Neuron (in vitro differentiated cells): Measurements from ENCODE around the gene MFN1.

ENCODE experiments used
- H2AFZ ChIP-seq: one replicate; pipeline ENCODE4 v1.6.1; 2013; ENCODE audit warnings: low read depth, mild to moderate bottlenecking, inconsistent platforms, low read length, moderate library complexity
- H3K27me3 ChIP-seq: one replicate; pipeline ENCODE4 v1.6.1; 2013; ENCODE audit warnings: low read length; ENCODE audit not compliant: insufficient read depth
- H3K36me3 ChIP-seq: one replicate; pipeline ENCODE4 v1.6.1; 2013; ENCODE audit warnings: low read length; ENCODE audit not compliant: insufficient read depth
- H3K4me1 ChIP-seq: one replicate; pipeline ENCODE4 v1.6.1; 2013; ENCODE audit warnings: low read length; ENCODE audit not compliant: insufficient read depth
- H3K4me3 ChIP-seq: 2 replicates; pipeline ENCODE4 v1.5.1; 2013; ENCODE audit warnings: mild to moderate bottlenecking, low read length, moderate library complexity
- H3K9me3 ChIP-seq: one replicate; pipeline ENCODE4 v1.6.1; 2013; ENCODE audit warnings: low read length

MFN1 gene

GRCh38 chr3:179375091-179375999 lies 27.8 kb downstream of the MFN1 start:
- Histone ChIP-seq H3K4me1 (peaks cover 8% of the 10 kb centered on the region), H3K4me3 (no peak overlapping the region), H2AFZ (no peak overlapping the region), H3K27me3 (no peaks in the 10 kb centered on the region), H3K9me3 (no peaks in the 10 kb centered on the region), H3K36me3 (peaks cover 27% of the 10 kb centered on the region)

- Histone ChIP-seq H3K27me3 (no peaks in the 10 kb centered on the region), H3K4me1 (peaks cover 11% of the 10 kb centered on the region), H2AFZ (no peak overlapping the region), H3K36me3 (peaks cover 38% of the 10 kb centered on the region), H3K4me3 (no peak overlapping the region), H3K9me3 (no peaks in the 10 kb centered on the region)
Observed at GRCh38 chr3:179376474-179376873, 29.0 kb downstream of the MFN1 start.

- Histone ChIP-seq H3K9me3 (peaks cover 4% of the 10 kb centered on the region), H2AFZ (no peak overlapping the region), H3K27me3 (no peaks in the 10 kb centered on the region), H3K36me3 (peaks cover 55% of the 10 kb centered on the region), H3K4me1 (no peaks in the 10 kb centered on the region), H3K4me3 (no peak overlapping the region)
Observed at GRCh38 chr3:179391906-179392305, 44.4 kb downstream of the MFN1 start.

- Histone ChIP-seq H3K4me1 (peaks cover 11% of the 10 kb centered on the region), H2AFZ (no peak overlapping the region), H3K36me3 (peaks cover 28% of the 10 kb centered on the region), H3K4me3 (no peak overlapping the region), H3K9me3 (peaks cover 4% of the 10 kb centered on the region), H3K27me3 (no peaks in the 10 kb centered on the region)
Observed at GRCh38 chr3:179398574-179399231, 51.2 kb downstream of the MFN1 start.

GRCh38 chr3:179401561-179401960 lies 54.1 kb downstream of the MFN1 start:
- H2AFZ ChIP-seq: no peak overlapping the region
- no peak overlapping the region for H3K4me3 ChIP-seq
- H3K4me1 ChIP-seq: peaks cover 11% of the 10 kb centered on the region
- peaks cover 21% of the 10 kb centered on the region for H3K36me3 ChIP-seq
- no peaks in the 10 kb centered on the region for H3K27me3 ChIP-seq
- H3K9me3 ChIP-seq: no peaks in the 10 kb centered on the region

- Histone ChIP-seq H3K36me3 (peaks cover 18% of the 10 kb centered on the region), H3K9me3 (no peaks in the 10 kb centered on the region), H3K27me3 (no peaks in the 10 kb centered on the region), H3K4me1 (peaks cover 11% of the 10 kb centered on the region), H3K4me3 (no peak overlapping the region), H2AFZ (no peak overlapping the region)
Observed at GRCh38 chr3:179402963-179403362, 55.5 kb downstream of the MFN1 start.

- H3K4me1 ChIP-seq: peaks cover 11% of the 10 kb centered on the region
- H3K4me3 ChIP-seq: no peak overlapping the region
- H3K27me3 ChIP-seq: no peaks in the 10 kb centered on the region
- H3K36me3 ChIP-seq: peaks cover 18% of the 10 kb centered on the region
- H3K9me3 ChIP-seq: no peaks in the 10 kb centered on the region
- no peak overlapping the region for H2AFZ ChIP-seq
Observed at GRCh38 chr3:179404307-179404706, 56.8 kb downstream of the MFN1 start.

GRCh38 chr3:179410331-179410730 lies 62.8 kb downstream of the MFN1 start:
- no peaks in the 10 kb centered on the region for H3K4me1 ChIP-seq
- no peak overlapping the region for H3K4me3 ChIP-seq
- H3K36me3 ChIP-seq: peaks cover 24% of the 10 kb centered on the region
- H3K27me3 ChIP-seq: no peaks in the 10 kb centered on the region
- no peaks in the 10 kb centered on the region for H3K9me3 ChIP-seq
- H2AFZ ChIP-seq: no peak overlapping the region

GRCh38 chr3:179410999-179411398 lies 63.5 kb downstream of the MFN1 start:
- Histone ChIP-seq H3K4me1 (no peaks in the 10 kb centered on the region), H3K36me3 (peaks cover 26% of the 10 kb centered on the region), H3K27me3 (no peaks in the 10 kb centered on the region), H3K9me3 (no peaks in the 10 kb centered on the region), H2AFZ (no peak overlapping the region), H3K4me3 (no peak overlapping the region)

- H3K4me1 ChIP-seq: no peaks in the 10 kb centered on the region
- peaks cover 40% of the 10 kb centered on the region for H3K36me3 ChIP-seq
- H3K27me3 ChIP-seq: no peaks in the 10 kb centered on the region
- H3K4me3 ChIP-seq: no peak overlapping the region
- H3K9me3 ChIP-seq: no peaks in the 10 kb centered on the region
- no peak overlapping the region for H2AFZ ChIP-seq
Observed at GRCh38 chr3:179414804-179415203, 67.3 kb downstream of the MFN1 start.

- H2AFZ ChIP-seq: no peak overlapping the region
- no peaks in the 10 kb centered on the region for H3K27me3 ChIP-seq
- peaks cover 40% of the 10 kb centered on the region for H3K36me3 ChIP-seq
- H3K4me3 ChIP-seq: no peak overlapping the region
- H3K4me1 ChIP-seq: no peaks in the 10 kb centered on the region
- no peaks in the 10 kb centered on the region for H3K9me3 ChIP-seq
Observed at GRCh38 chr3:179415377-179415776, 67.9 kb downstream of the MFN1 start.

GRCh38 chr3:179416681-179417080 lies 69.2 kb downstream of the MFN1 start:
- H3K9me3 ChIP-seq: no peaks in the 10 kb centered on the region
- no peaks in the 10 kb centered on the region for H3K4me1 ChIP-seq
- H3K27me3 ChIP-seq: no peaks in the 10 kb centered on the region
- no peak overlapping the region for H2AFZ ChIP-seq
- H3K36me3 ChIP-seq: peaks cover 40% of the 10 kb centered on the region
- H3K4me3 ChIP-seq: no peak overlapping the region

GRCh38 chr3:179418610-179419009 lies 71.1 kb downstream of the MFN1 start:
- Histone ChIP-seq H3K4me3 (no peak overlapping the region), H3K9me3 (no peaks in the 10 kb centered on the region), H2AFZ (no peak overlapping the region), H3K36me3 (peaks cover 28% of the 10 kb centered on the region), H3K27me3 (no peaks in the 10 kb centered on the region), H3K4me1 (no peaks in the 10 kb centered on the region)
